NB4 (cell line): Measurements from ENCODE around the gene CD163.
"Not testable (repeated sequence)": the region's sequence is repeated elsewhere in the genome, so short reads cannot be mapped to it uniquely, and the experiment has no call there.

ENCODE experiments used
- POLR2A ChIP-seq: IDR thresholded peaks from 2 replicates; pipeline ENCODE4 v1.6.1; 2011; ENCODE audit warnings: mild to moderate bottlenecking; ENCODE audit not compliant: insufficient read length; ENCODE audit errors: extremely low read depth
- TF ChIP-seq, protein P1 (sequence below): IDR thresholded peaks from one replicate; pipeline ENCODE4 v1.5.1; 2012; ENCODE audit warnings: low read depth, low read length

- TF ChIP-seq, protein P1, sequence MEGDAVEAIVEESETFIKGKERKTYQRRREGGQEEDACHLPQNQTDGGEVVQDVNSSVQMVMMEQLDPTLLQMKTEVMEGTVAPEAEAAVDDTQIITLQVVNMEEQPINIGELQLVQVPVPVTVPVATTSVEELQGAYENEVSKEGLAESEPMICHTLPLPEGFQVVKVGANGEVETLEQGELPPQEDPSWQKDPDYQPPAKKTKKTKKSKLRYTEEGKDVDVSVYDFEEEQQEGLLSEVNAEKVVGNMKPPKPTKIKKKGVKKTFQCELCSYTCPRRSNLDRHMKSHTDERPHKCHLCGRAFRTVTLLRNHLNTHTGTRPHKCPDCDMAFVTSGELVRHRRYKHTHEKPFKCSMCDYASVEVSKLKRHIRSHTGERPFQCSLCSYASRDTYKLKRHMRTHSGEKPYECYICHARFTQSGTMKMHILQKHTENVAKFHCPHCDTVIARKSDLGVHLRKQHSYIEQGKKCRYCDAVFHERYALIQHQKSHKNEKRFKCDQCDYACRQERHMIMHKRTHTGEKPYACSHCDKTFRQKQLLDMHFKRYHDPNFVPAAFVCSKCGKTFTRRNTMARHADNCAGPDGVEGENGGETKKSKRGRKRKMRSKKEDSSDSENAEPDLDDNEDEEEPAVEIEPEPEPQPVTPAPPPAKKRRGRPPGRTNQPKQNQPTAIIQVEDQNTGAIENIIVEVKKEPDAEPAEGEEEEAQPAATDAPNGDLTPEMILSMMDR = not testable (repeated sequence)
- not testable (repeated sequence) for TF ChIP-seq POLR2A
Observed at GRCh38 chr12:7437494-7437893, 66.1 kb downstream of the CD163 start.
